Stimulated activated CD4-positive, alpha-beta T cell treated with anti-CD3 and anti-CD28 coated beads, TNF-alpha, amount 100 ng/mL, for 1 hour (primary cell): Measurements from ENCODE around the gene EDEM2.
"Not testable (repeated sequence)": the region's sequence is repeated elsewhere in the genome, so short reads cannot be mapped to it uniquely, and the experiment has no call there.

Source experiments
- DNase-seq, 3 donors: peaks; one replicate each; pipeline ENCODE4 v3.0.0-alpha.2; 2020; ENCODE audit warnings: low read depth in 3 of 3, low spot score in 1 of 3

Gene EDEM2

DNA sequence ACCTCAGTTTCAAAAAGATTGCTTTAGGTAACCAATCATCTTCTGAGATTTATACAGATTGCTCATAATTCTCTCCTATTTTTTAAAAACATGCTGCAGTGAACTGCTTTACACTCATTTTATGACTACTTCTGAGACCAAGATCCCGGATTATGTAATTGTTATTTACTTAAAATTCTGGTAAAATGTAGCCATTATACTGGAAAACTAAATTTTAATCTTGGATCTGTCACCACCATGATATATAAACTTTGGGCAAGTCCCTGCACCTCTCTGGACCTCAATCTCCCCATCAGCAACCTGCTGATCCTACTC lies 24.3 kb upstream of the EDEM2 start:
- no peak for DNase-seq

DNA sequence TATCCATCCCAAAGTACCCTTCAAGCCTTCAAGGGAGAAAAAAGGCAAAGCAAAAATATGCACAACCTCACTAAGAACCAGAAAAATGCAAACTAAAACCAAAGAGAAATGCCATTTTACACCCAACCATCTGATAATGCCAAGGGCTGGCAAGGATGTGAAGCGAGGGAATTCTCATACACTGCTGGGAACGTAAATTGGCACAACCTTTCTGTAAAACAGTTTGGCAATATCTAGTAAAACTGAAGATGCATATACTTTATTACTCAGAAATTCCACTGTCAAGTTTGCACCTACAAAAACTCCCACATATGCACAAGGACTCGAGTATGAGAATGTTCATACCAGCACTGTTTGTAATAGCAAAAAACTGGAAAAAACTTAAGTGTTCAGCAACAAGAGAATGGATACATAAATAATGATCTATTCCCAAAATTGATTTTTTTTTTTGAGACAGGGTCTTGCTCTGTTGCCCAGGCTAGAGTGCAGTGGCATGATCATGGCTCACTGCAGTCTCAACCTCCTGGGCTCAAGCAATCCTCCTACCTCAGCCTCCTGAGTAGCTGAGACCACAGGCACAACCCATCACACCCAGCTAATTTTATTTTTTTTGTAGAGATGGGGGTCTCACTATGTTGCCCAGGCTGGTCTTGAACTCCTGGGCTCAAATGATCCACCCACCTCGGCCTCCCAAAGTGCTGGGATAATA lies 21.7 kb upstream of the EDEM2 start:
- DNase-seq = not testable (repeated sequence)

DNA sequence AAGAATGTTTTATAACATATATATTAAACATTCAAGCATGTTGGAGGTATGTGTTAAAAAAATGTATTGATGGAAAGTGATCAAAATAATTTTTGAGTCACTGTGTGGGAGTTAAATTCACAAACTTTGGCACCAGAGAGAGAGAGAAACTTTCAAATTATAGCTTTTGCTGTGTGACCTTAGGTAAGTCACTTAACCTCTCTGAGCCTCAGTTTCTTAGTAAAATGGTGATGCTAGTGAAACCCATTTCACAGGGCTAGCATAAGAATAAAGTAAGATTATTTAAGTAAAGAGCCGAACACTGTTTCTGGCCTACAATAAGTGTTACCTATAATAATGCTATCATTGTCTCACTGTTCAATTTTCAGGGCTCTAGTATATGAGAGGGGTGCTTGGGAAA lies 20.7 kb upstream of the EDEM2 start:
- no peak for DNase-seq

DNA sequence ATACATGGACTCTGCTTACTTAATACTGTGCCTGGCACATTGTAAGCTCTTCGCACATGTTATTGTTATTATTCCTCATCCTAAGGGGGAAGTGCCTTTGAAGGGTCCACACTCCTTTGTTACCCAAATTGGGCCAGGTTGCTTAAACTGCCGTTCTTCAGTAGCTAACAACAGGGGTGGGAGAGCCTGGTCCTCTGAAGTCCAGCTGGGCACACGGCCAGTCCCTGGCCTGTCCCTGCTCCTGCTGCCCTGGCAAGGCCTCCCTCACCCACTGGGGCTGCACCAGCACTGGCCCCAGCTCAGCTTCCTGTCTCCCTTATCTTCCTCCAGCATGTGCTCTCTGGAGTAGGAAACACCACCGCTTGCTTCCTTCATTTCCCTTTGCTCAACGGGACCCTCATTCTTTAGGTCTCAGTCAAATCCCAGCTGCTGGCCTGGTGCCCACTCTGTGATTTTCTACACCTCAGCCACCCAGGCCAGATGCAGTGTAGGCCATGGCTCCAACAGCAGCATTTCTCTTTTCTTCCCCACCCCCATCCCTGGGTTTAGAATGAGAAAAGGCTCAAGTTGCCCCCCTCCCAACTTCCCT lies 19.2 kb upstream of the EDEM2 start:
- DNase-seq = no peak

DNA sequence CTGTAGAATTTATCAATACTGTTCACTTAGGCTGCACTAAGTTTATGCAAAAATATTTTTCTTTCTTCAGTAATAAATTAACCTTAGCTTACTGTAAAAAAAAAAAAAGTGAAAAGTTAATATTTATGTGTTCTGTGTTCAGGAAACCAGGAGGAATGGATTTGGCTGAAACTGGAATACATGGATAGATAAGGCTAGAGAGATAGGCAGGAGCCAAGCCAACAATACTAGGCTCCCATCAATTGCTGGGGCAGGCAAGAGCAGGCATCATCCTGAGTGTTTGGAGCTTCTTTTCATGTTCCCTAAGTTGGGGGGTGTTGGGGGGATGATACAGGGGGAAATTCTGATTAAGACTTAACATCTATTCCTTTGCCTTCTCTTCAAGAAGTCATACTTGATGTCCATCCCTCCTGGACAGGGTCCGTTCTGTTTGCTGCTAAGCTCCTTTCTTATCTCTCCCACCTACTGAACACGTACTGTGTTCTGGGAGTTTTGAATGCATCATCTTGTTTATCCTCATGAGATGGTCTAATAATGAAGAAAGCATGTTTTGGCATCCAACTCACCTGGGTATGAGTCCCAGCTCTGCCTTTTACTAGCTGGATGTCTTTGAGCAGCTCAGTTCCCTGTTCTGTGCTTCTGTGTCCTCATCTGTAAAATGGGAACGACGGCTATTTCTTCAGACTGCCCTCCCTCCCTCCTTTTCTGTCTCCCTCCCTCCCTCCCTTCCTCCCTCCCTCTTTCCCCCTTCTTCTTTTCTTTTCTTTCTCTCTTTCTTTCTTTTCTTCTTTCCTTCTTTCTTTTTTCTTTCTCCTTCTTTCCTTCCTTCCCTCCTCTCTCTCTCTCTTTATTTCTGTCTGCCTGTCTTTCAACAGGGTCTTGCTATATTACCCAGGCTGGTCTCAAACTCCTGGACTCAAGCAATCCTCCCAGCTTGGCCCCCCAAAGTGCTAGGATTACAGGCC lies 18.4 kb upstream of the EDEM2 start:
- DNase-seq = no peak

DNA sequence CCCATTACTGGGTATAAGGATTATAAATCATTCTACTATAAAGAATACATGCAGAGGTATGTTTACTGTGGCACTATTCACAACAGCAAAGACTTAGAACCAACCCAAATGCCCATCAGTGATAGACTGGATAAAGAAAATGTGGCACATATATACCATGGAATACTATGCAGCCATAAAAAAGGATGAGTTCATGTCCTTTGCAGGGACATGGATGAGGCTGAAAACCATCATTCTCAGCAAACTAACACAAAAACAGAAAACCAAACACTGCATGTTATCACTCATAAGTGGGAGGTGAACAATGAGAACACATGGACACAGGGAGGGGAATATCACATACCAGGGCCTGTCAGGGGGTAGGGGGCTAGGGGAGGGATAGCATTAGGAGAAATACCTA lies 17.4 kb upstream of the EDEM2 start:
- DNase-seq = not testable (repeated sequence)

DNA sequence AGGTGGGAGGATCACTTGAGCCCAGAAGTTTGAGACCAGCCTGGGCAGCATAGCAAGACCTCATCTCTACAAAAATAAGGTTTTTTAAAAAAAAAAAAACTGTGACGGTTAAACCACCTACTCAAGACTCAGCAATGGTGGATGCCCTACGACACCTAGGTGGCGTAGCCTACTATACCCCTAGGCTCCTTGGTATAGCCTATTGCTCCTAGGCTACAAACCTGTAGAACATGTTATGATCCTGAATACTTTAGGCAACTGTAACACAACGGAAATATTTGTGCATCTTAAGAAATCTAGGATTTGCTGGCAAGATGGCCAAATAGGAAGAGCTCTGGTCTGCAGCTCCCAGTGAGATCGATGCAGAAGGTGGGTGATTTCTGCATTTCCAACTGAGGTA lies 13.2 kb upstream of the EDEM2 start:
- DNase-seq = not testable (repeated sequence)

DNA sequence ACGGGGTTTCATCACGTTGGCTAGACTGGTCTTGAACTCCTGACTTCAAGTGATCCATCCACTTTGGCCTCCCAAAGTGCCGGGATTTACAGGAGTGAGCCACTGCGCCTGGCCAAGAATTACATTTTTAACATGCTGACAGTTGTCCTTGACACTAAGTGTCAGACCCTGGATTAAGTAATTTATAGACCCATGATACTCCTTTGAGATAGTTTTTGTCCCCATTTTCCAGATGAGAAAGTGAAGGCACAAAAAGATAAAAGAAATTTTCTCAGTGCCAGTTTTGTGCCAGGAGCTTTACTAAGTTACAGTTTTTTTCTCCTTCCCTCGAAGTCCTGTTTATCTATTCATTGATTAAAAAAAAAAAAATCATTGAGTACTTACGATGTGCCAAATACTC lies 9.8 kb upstream of the EDEM2 start:
- no peak for DNase-seq

DNA sequence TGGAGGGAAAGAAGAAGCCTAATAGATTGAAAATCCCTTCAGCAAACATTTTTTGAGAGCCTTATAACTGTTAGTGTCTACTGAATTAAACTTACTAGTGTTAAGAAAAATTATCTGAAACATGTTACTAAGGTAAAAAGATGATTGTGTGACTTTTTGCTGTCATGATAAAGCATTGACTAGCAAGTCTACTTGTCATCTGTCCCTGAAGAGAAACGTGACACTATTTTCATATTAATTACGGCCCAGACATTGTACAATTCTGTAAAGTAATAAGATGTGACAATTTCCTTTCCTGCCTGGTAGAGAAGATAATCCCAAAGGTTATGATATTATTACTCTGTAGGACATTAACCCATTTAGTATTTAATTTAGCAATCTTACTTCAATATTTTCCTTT lies 8.8 kb upstream of the EDEM2 start:
- no peak for DNase-seq

DNA sequence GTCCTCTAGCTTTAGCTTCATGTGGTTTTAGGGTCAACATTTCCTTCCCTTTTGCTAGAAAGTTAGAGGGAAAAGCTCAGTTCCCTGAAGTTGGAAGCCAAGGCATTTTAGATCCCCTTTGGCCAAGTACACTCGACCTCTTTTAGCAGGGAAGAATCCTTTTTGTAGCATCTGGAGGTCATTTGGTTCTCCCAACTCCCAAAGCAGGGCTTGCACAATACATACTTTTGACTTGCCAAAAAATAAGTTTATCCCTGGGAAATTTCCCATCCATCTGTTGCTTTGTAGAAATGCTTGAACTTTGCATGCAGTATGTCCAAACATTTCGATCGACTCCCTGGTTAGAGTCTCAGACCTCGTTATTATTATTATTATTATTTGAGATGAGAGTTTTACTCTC lies 4.6 kb upstream of the EDEM2 start:
- no peak for DNase-seq

DNA sequence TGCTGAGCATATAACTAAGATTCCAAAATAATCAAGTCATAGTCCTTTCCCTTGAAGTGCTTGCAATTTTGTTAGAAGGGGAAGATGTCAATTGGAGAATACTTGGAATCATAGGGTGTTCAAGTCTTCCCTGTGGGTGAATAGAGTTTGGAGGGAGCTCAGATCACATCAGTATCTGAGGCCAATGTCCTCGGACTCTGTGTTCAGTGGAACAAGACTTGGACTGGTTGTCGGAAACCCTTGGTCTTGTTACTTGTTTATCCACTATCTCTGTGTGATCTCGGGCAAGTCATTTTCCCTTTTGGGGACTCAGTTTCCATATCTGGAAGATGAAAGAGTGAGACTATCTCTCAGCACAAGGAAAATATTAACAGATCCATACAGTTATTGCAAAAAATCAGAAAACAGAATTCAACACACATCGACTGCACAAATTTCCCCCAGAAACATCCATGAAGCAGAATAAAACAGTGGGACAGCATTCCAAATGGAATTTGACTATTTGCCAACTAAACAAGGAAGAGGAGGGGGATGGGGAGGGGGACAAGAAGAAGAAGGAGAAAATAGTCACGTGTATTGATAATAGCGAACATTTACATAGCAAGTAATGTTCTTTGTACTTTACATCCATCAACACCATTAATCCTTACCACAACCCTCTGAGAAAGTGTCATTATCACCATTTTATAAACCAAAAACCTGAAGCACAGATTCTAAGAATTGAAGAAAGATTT lies 3.9 kb upstream of the EDEM2 start:
- no peak for DNase-seq

DNA sequence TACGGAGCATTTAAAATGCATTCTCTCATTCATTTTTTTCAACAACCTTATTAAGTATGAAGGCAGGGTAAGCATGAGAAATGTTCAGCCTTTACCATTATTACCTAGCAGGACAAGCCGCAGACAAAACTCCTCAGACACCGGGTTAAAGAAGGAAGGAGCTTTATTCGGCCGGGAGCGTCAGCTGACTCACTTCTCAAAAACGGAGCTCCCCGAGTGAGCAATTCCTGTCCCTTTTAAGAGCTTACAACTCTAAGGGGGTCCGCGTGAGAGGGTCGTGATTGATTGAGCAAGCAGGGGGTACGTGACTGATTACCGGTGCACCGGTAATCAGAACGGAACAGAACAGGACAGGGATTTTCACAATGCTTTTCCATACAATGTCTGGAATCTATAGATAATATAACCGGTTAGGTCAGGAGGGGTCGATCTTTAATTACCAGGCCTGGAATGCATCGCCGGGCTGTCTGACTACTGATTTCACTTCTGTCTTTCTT lies 487 bp upstream of the EDEM2 start:
- DNase-seq = not testable (repeated sequence)

DNA sequence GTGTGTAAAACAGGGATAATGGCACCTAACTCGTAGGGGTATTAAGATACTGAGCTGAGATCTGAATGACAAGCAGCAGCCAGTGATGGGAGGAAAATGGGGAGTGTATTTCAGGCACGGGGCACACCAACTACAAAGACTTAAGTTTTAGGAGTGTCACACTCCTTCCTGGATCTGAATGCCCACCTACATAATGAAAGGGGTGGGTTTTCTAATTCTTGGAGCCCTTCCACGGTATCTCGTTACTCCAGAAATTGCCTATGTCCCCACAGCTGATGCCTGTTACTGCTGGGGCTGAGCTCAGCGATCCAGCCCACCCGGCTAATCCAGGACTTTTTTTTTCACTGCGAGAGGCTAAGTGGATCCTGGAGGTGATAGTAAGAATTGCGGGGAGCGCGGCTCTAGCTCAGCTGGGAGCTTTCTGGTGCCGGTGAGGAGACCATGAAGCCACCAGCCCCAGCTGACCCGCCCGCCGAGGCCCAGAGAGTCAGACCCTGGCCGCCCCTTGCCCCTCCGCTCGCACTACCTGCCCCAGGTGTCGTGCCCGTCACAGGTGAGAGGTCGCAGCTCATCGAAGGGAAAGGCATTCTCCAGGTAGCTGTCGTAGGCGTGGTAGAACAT lies 727 bp downstream of the EDEM2 start:
- DNase-seq = no peak

DNA sequence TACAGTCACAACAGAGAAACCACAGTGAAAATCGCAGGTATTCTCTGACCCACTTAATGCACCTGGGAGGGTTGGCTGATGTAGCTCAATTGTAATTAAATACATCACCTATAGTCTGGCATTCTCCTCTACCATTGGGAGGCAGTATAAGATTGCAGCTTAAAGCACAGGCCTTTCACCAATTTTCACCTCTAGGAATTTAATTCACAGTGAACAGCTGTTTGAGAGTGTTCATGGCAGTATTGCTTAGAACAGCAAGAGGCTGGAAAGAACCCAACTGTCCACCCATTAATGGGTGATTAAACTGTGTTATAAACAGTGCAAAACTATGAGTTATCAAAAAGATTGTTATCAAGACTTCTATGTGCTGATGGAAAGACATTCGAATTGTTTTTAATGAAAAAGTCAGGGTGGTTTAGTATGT lies 2.0 kb downstream of the EDEM2 start:
- DNase-seq = no peak

DNA sequence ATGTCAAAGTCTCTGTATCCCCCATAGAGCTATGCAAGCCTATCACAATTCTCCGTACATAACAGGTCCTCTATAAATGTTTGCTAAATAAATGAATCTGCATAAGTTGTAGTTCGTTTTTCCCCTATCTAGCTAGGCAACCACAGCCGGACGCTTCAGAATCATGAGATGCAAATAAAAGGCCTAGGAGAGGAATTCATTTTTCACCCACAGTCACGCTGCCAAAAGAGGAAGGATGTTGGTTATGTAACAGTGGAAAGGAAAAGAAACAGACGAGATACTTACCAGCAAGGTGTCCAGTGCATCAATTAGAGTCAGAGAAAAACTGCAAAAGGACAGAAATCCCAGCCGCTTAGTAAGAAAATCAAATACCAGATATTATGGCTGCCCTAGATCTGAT lies 2.4 kb downstream of the EDEM2 start:
- DNase-seq = no peak

DNA sequence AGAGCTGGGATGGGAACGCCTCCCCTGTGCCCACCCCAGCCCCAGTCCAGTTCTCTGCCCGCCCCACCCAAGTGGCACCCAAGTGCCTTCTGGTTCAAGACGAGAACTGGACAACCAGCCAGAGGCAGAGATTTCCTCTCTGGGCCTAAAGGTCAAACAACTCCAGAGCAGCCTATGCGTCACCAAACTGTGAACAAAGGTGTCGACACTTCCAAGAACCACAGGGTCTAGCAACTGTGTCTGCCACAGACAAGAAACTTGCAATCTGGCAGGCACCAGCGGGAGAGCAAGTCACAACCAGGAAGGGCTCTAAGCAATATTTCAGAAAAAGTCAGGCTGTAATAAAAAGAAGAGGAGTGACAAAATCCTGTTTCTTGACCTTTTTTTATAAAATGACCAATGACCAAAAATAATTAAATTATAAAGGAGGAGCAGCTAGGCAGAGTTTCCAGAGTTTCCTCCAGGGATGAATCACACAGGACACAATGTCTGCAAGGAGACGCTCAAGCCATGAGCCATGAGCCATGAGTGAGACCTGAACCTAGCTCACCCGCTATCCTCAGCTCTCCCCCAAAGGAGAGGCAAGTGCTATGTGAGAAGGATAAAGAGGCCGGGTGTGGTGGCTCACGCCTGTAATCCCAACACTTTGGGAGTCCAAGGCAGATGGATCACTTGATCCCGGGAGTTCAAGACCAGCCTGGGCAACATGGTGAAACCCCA lies 11.1 kb downstream of the EDEM2 start:
- no peak for DNase-seq

DNA sequence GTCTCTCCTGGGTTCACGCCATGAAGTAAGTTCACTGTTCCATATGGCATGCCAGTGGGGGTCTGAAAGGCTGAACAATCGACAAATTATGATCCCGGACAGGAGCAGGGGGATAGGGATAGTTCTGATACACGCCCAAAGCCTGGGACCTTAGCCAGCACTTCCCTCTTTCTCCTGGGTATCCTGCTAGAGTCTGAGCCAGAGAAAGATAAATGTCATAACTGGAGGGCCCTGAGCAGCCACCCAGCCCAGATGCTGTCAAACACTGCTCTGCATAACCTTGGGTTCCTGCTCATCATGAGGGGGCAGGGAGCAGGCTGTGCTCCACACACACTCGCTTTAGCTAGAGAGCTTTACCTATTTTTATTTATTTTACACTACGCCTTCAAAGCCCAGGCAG lies 12.3 kb downstream of the EDEM2 start:
- no peak for DNase-seq

DNA sequence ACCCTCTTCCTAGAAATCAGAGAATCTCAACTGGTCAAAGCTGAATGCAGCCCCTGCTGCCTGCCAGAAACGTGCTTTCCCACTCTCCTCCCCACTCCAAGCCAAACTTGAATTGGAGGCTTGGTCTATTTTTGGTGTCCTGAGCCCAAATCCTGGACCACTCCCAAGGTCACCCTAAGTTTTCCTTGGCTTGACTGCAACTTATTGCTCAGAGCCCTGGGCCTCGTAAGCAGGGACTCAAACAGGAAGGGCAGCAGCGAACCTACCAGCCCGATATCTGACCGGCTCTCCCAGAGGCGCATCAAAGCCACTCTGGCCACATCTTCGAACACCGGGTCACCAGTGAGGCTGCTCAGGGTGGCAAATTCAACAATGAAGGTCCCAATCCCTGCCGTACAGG lies 12.7 kb downstream of the EDEM2 start:
- DNase-seq = no peak

DNA sequence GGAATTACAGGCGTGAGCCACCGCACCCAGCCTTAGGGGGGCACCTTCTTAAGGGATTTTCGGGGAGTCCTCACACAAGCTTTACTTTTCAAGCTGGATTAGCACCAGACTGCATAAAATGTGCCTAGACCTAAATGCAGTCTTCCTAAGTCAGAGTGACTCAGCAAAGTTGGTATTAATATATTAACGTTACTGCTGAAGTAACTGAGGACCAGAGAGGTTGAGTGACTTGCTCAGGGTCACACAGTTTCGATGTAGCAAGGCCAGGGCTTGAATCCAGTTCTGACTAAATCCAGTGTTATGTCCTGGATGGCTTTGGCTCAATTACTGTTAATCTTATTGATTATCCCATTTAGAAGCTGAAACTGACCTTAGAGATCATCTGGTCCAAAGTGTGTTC lies 13.4 kb downstream of the EDEM2 start:
- no peak for DNase-seq

DNA sequence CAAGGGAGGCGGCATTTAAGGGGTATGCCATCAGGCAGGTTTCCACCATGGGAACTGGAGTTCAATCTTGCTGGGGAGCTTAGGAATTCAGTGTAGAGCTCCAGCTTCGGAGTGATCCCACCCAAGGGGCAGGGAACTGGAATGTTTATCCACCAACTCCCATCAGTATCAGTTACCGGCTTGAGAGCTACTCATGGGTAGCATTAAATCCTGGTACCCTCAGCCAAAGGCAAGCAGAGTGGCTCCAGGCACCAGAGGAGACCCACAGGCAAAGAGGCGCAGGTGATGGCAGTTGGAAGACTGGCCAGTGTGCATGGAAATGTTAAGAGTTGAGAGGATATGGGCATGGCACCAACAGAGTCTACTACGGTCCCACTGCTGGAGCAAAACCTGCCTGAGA lies 14.1 kb downstream of the EDEM2 start:
- no peak for DNase-seq
